Gastrocnemius medialis (tissue), 4 donors: ENCODE results near the gene C11orf21. TPM values are rescaled to one million over a fixed set of nuclear protein-coding genes. Genes with fewer than 3 reads are reported as not detected.

Experiments
- ATAC-seq, 2 donors: fragments of 150-250 bp; one replicate each; pipeline ENCODE4 v1.9.1; 2016
- DNase-seq, 2 donors: peaks; one replicate each; pipeline ENCODE4 v3.0.0-alpha.2; 2019
- H3K27ac ChIP-seq, 4 donors: fragments of 200-600 bp; sonication (generic); 1 replicate in 1 of 4; 2 replicates in 3 of 4; pipeline ENCODE4 v1.5.1; 2016 to 2018; ENCODE audit warnings: mild to moderate bottlenecking in 2 of 4, moderate library complexity in 1 of 4
- H3K27me3 ChIP-seq, 3 donors: fragments of 200-600 bp; sonication (generic) in 2 of 3; 1 replicate in 1 of 3; 2 replicates in 2 of 3; pipeline versions ENCODE4 v1.5.1 to v1.6.0; 2016 to 2019; ENCODE audit warnings: mild to moderate bottlenecking in 1 of 3, moderate library complexity in 1 of 3
- H3K36me3 ChIP-seq, 2 donors: fragments of 200-600 bp; sonication (generic) in 1 of 2; one replicate each; pipeline ENCODE4 v1.5.1; 2017 to 2018
- H3K4me1 ChIP-seq, 2 donors: fragments of 200-600 bp; sonication (generic) in 1 of 2; one replicate each; pipeline ENCODE4 v1.5.1; 2016 to 2017; ENCODE audit warnings: mild to moderate bottlenecking in 2 of 2
- H3K4me3 ChIP-seq, 4 donors: fragments of 200-600 bp; sonication (generic) in 3 of 4; 1 replicate in 1 of 4; 2 replicates in 3 of 4; pipeline ENCODE4 v1.5.1; 2016 to 2019; ENCODE audit warnings: mild to moderate bottlenecking in 2 of 4
- H3K9me3 ChIP-seq, 3 donors: fragments of 200-600 bp; sonication (generic) in 2 of 3; 1 replicate in 1 of 3; 2 replicates in 2 of 3; pipeline ENCODE4 v1.5.1; 2016 to 2019
- POLR2A ChIP-seq, 2 donors: fragments of 450-650 bp; IDR thresholded peaks; one replicate each; pipeline ENCODE4 v1.6.1; 2017; ENCODE audit warnings: antibody characterized with exemption in 2 of 2, mild to moderate bottlenecking in 2 of 2, moderate library complexity in 2 of 2
- in situ Hi-C, 4 donors: fragments of 200-750 bp; cut with MboI; loops; one replicate each; pipeline versions ENCODE4 v1.15.0 to v1.8.0; 2017; ENCODE audit warnings: low sequenced_read_pairs in 4 of 4
- intact Hi-C: fragments of 100-400 bp; cut with DNase I; formaldehyde crosslinking; loops from one replicate; pipeline ENCODE4 v1.15.1; 2023; ENCODE audit warnings: low total_unique reads
- total RNA-seq, 4 donors: library from RNA; depleted of rRNA; stranded (reverse); fragments of >200 nt; gene quantifications; one replicate each; pipeline versions ENCODE4 v1.1.0 to v1.2.3, GENCODE V29; 2016
- TF ChIP-seq, protein P1 (sequence below), 5 experiments: fragments of 450-650 bp in 3 of 5; fragments of 200-600 bp in 2 of 5; sonication (generic) in 2 of 5; IDR thresholded peaks in 4 of 5; conservative IDR thresholded peaks in 1 of 5; 1 replicate in 4 of 5; 2 replicates in 1 of 5; pipeline ENCODE4 v1.5.1; 2016 to 2019; ENCODE audit warnings: antibody characterized with exemption in 5 of 5, mild to moderate bottlenecking in 3 of 5, moderate library complexity in 3 of 5

The C11orf21 gene
- total RNA-seq, 4 donors from 2014 or later = 0.10 TPM; not detected in 3

DNA sequence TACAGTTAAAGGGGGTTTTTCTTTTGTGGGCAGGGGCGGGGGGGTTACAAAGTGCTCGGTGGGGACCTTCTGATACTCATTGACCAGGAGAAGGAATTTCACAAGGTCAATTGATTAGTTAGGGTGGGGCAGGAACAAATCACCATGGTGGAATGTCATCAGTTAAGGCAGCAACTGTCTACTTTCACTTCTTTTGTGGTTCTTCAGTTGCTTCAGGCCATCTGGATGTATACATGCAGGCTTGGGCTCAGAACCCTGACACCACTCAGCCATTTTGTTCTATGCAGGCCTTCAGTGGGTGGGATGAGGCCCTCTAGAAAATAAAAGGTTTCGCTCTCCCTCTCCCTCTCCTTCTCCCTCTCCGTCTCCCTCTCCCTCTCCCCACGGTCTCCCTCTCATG lies 29.7 kb upstream of the C11orf21 start:
- H3K9me3 ChIP-seq = no peaks in the 10 kb centered on the region
- ATAC-seq (no peak), DNase-seq (no peak)
- no peaks in the 10 kb centered on the region for H3K4me1 ChIP-seq
- no peak for TF ChIP-seq POLR2A (IDR thresholded peaks at IDR 0.05)
- TF ChIP-seq, protein P1, sequence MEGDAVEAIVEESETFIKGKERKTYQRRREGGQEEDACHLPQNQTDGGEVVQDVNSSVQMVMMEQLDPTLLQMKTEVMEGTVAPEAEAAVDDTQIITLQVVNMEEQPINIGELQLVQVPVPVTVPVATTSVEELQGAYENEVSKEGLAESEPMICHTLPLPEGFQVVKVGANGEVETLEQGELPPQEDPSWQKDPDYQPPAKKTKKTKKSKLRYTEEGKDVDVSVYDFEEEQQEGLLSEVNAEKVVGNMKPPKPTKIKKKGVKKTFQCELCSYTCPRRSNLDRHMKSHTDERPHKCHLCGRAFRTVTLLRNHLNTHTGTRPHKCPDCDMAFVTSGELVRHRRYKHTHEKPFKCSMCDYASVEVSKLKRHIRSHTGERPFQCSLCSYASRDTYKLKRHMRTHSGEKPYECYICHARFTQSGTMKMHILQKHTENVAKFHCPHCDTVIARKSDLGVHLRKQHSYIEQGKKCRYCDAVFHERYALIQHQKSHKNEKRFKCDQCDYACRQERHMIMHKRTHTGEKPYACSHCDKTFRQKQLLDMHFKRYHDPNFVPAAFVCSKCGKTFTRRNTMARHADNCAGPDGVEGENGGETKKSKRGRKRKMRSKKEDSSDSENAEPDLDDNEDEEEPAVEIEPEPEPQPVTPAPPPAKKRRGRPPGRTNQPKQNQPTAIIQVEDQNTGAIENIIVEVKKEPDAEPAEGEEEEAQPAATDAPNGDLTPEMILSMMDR (IDR thresholded peaks at IDR 0.05 in 4 of 5, conservative IDR thresholded peaks at IDR 0.05 in 1 of 5) = no peak
- no peaks in the 10 kb centered on the region for H3K27me3 ChIP-seq
- no peaks in the 10 kb centered on the region for H3K36me3 ChIP-seq
- no peak overlapping the region for H3K4me3 ChIP-seq
- in situ Hi-C loops = no loop called here
- intact Hi-C loops = no loop called here
- no peak overlapping the region for H3K27ac ChIP-seq

- TF ChIP-seq, protein P1 (IDR thresholded peaks at IDR 0.05 in 4 of 5, conservative IDR thresholded peaks at IDR 0.05 in 1 of 5) = no peak
- TF ChIP-seq POLR2A (IDR thresholded peaks at IDR 0.05) = no peak
- intact Hi-C loops (no loop called here), in situ Hi-C loops (no loop called here)
- DNase-seq (no peak), ATAC-seq (no peak)
- H3K27ac ChIP-seq = no peak overlapping the region
- H3K4me3 ChIP-seq = no peak overlapping the region
- H3K4me1 ChIP-seq = no peaks in the 10 kb centered on the region
- no peaks in the 10 kb centered on the region for H3K36me3 ChIP-seq
- H3K27me3 ChIP-seq = no peaks in the 10 kb centered on the region
- no peaks in the 10 kb centered on the region for H3K9me3 ChIP-seq
These were observed 29.0 kb upstream of the C11orf21 start for GRCh38 chr11:2330696-2331095.

GRCh38 chr11:2329551-2329950 lies 27.8 kb upstream of the C11orf21 start:
- intact Hi-C loops (loop anchor here (5.0 to 10.0 kb wide), 3 partner anchors 48 to 558 kb away; partner anchors contain the start of genes CD81 and CDKN1C), in situ Hi-C loops (no loop called here)
- no peak overlapping the region for H3K4me3 ChIP-seq
- TF ChIP-seq, protein P1 (IDR thresholded peaks at IDR 0.05 in 4 of 5, conservative IDR thresholded peaks at IDR 0.05 in 1 of 5) = no peak
- no peak for TF ChIP-seq POLR2A (IDR thresholded peaks at IDR 0.05)
- no peaks in the 10 kb centered on the region for H3K27me3 ChIP-seq
- DNase-seq (no peak), ATAC-seq (no peak)
- H3K9me3 ChIP-seq = no peaks in the 10 kb centered on the region
- no peak overlapping the region for H3K27ac ChIP-seq
- no peaks in the 10 kb centered on the region for H3K36me3 ChIP-seq
- H3K4me1 ChIP-seq = peaks cover 4 to 5% of the 10 kb centered on the region in 2 donors

- no peaks in the 10 kb centered on the region for H3K9me3 ChIP-seq
- no peaks in the 10 kb centered on the region for H3K36me3 ChIP-seq
- H3K4me1 ChIP-seq = peaks cover 4 to 5% of the 10 kb centered on the region in 2 donors
- ATAC-seq (no peak), DNase-seq (no peak)
- in situ Hi-C loops = no loop called here
- no peaks in the 10 kb centered on the region for H3K27me3 ChIP-seq
- no peak overlapping the region for H3K27ac ChIP-seq
- no peak for TF ChIP-seq POLR2A (IDR thresholded peaks at IDR 0.05)
- TF ChIP-seq, protein P1 (IDR thresholded peaks at IDR 0.05 in 4 of 5, conservative IDR thresholded peaks at IDR 0.05 in 1 of 5) = no peak
- intact Hi-C loops = loop anchor here (5.0 to 10.0 kb wide), 3 partner anchors 48 to 558 kb away; partner anchors contain the start of genes CD81 and CDKN1C
- H3K4me3 ChIP-seq = no peak overlapping the region
These were observed 27.1 kb upstream of the C11orf21 start for GRCh38 chr11:2328656-2329354.
